ENCODE data around the gene SEL1L3.

SEL1L3 gene

GRCh38 chr4:25743971-25744370 is 118.8 kb downstream of the SEL1L3 start:
- no peaks in the 10 kb centered on the region for H3K4me1 ChIP-seq (ENCODE audit: control insufficient read depth, insufficient read depth, low read length)
- CTCF ChIA-PET, result no interaction called here
- POLR2A ChIA-PET, result interaction anchor here (0.6 kb wide), 1 partner anchor 355 kb away, joined by 3 read pairs; no protein-coding TSS in a partner anchor

GRCh38 chr4:25729564-25729963 is 133.2 kb downstream of the SEL1L3 start:
- CTCF ChIA-PET, result no interaction called here
- TF ChIP-seq TCF7L2 (IDR thresholded peaks at IDR 0.05; ENCODE audit: borderline replicate concordance, low read depth, low read length), result no peak
- no peak for TF ChIP-seq ZBTB10 (tag by site-specific recombination; IDR thresholded peaks at IDR 0.05)
- TF ChIP-seq FEZF1 (tag by site-specific recombination; IDR thresholded peaks at IDR 0.05), result no peak
- no peak for TF ChIP-seq GLI4 (tag by site-specific recombination; IDR thresholded peaks at IDR 0.05)
- TF ChIP-seq ZNF624 (tag by site-specific recombination; IDR thresholded peaks at IDR 0.05), result no peak
- no peak for TF ChIP-seq OVOL3 (tag by site-specific recombination; IDR thresholded peaks at IDR 0.05)
- no peak for TF ChIP-seq ZBTB8A (tag by site-specific recombination; IDR thresholded peaks at IDR 0.05)
- no peak for TF ChIP-seq ZNF214 (tag by site-specific recombination; IDR thresholded peaks at IDR 0.05; ENCODE audit: borderline replicate concordance)
- no peak for TF ChIP-seq ZNF248 (tag by site-specific recombination; IDR thresholded peaks at IDR 0.05)

More at GRCh38 chr4:25743971-25744370, 118.8 kb downstream of the SEL1L3 start:
- no peak for TF ChIP-seq MYNN (tag by site-specific recombination; IDR thresholded peaks at IDR 0.05; ENCODE audit: borderline replicate concordance)
- TF ChIP-seq SALL2 (tag by site-specific recombination; IDR thresholded peaks at IDR 0.05; ENCODE audit: borderline replicate concordance), result no peak
- no peak for TF ChIP-seq FEZF1 (tag by site-specific recombination; IDR thresholded peaks at IDR 0.05)
- no peak for TF ChIP-seq ZNF248 (tag by site-specific recombination; IDR thresholded peaks at IDR 0.05)
- TF ChIP-seq ZNF704 (tag by site-specific recombination; IDR thresholded peaks at IDR 0.05), result no peak
- TF ChIP-seq ZNF596 (tag by site-specific recombination; IDR thresholded peaks at IDR 0.05), result no peak
- TF ChIP-seq ZFHX2 (tag by site-specific recombination; conservative IDR thresholded peaks at IDR 0.05), result no peak
- no peak for TF ChIP-seq INSM2 (tag by site-specific recombination; IDR thresholded peaks at IDR 0.05)
- TF ChIP-seq ZNF449 (tag by site-specific recombination; IDR thresholded peaks at IDR 0.05), result no peak
- TF ChIP-seq ZNF157 (tag by site-specific recombination; IDR thresholded peaks at IDR 0.05), result no peak
- no peak for TF ChIP-seq ZBTB17 (tag by site-specific recombination; IDR thresholded peaks at IDR 0.05)
- no peak for TF ChIP-seq SETDB1 (IDR thresholded peaks at IDR 0.05; ENCODE audit: insufficient read length, low read length)
- TF ChIP-seq ZNF311 (tag by site-specific recombination; IDR thresholded peaks at IDR 0.05; ENCODE audit: borderline replicate concordance), result no peak
- TF ChIP-seq ZNF404 (tag by site-specific recombination; IDR thresholded peaks at IDR 0.05), result no peak
- TF ChIP-seq GLIS1 (tag by site-specific recombination; IDR thresholded peaks at IDR 0.05), result no peak
- TF ChIP-seq ZNF585B (tag by site-specific recombination; IDR thresholded peaks at IDR 0.05), result no peak
- no peak for TF ChIP-seq ZNF692 (tag by site-specific recombination; IDR thresholded peaks at IDR 0.05)
- no peak for TF ChIP-seq ZNF639 (tag by site-specific recombination; IDR thresholded peaks at IDR 0.05)
- H3K36me3 ChIP-seq (ENCODE audit: control insufficient read depth in 2 of 2, insufficient read depth in 1 of 2, low read length in 2 of 2), result no peaks in the 10 kb centered on the region
- no peaks in the 10 kb centered on the region for H3K9me3 ChIP-seq (ENCODE audit: control insufficient read depth, insufficient read depth, low read depth, low read length)
- H3K27ac ChIP-seq (ENCODE audit: extremely low read depth, low read depth, low read length), result no peak overlapping the region
- H3K4me3 ChIP-seq (ENCODE audit: low read depth, low read length), result no peak overlapping the region

More at GRCh38 chr4:25729564-25729963, 133.2 kb downstream of the SEL1L3 start:
- Histone ChIP-seq H3K4me1 (ENCODE audit: control insufficient read depth, insufficient read depth, low read length) (no peaks in the 10 kb centered on the region), H3K9me3 (ENCODE audit: control insufficient read depth, insufficient read depth, low read depth, low read length) (no peaks in the 10 kb centered on the region), H3K4me3 (ENCODE audit: low read depth, low read length) (no peak overlapping the region), H3K27ac (ENCODE audit: extremely low read depth, low read depth, low read length) (no peak overlapping the region), H3K36me3 (ENCODE audit: control insufficient read depth in 2 of 2, insufficient read depth in 1 of 2, low read length in 2 of 2) (no peaks in the 10 kb centered on the region)
- POLR2A ChIA-PET, result no interaction called here
